Body of pancreas (tissue), 4 donors: Measurements from ENCODE around the gene PCGF1. TPM values are rescaled to one million over a fixed set of nuclear protein-coding genes. Genes with fewer than 3 reads are reported as not detected.

ENCODE experiments used
- ATAC-seq: fragments of 150-250 bp; one replicate; pipeline ENCODE4 v1.9.1; 2016
- DNase-seq, 4 donors: peaks; one replicate each; pipeline ENCODE4 v3.0.0-alpha.2; 2019
- H3K27ac ChIP-seq, 4 donors: fragments of 200-600 bp; sonication (generic); 1 replicate in 3 of 4; 2 replicates in 1 of 4; pipeline versions ENCODE4 v1.5.1 to v1.6.1; 2016 to 2019; ENCODE audit warnings: mild to moderate bottlenecking in 1 of 4, mixed read lengths in 1 of 4, moderate library complexity in 1 of 4
- H3K27me3 ChIP-seq, 2 donors: fragments of 200-600 bp; sonication (generic); one replicate each; pipeline ENCODE4 v1.6.0; 2016; ENCODE audit warnings: mild to moderate bottlenecking in 1 of 2
- H3K36me3 ChIP-seq, 2 donors: fragments of 200-600 bp; sonication (generic); replicated peaks in 1 of 2; 2 replicates each; pipeline ENCODE4 v1.5.1; 2016; ENCODE audit warnings: low read depth in 2 of 2; ENCODE audit not compliant: insufficient read depth in 1 of 2
- H3K4me1 ChIP-seq: fragments of 200-600 bp; sonication (generic); one replicate; pipeline ENCODE4 v1.6.0; 2016
- H3K4me3 ChIP-seq, 2 donors: fragments of 200-600 bp; sonication (generic); 1 replicate in 1 of 2; 2 replicates in 1 of 2; pipeline ENCODE4 v1.5.1; 2016 to 2019
- H3K9me3 ChIP-seq, 3 donors: fragments of 200-600 bp; sonication (generic); 1 replicate in 2 of 3; 2 replicates in 1 of 3; pipeline ENCODE4 v1.5.1; 2016
- POLR2A ChIP-seq, 3 donors: fragments of 450-650 bp; IDR thresholded peaks; one replicate each; pipeline ENCODE4 v1.6.1; 2016; ENCODE audit warnings: antibody characterized with exemption in 3 of 3, mild to moderate bottlenecking in 2 of 3
- WGBS, 2 donors: methylation state at CpG; one replicate each; pipeline ENCODE4 v1.1.5; 2017; 5-methylcytosine and 5-hydroxymethylcytosine counted together
- intact Hi-C: fragments of 100-400 bp; cut with DNase I; formaldehyde crosslinking; loops from one replicate; pipeline ENCODE4 v1.15.1; 2023
- total RNA-seq, 2 donors: library from RNA; depleted of rRNA; stranded (reverse); fragments of >200 nt; gene quantifications; one replicate each; pipeline ENCODE4 v1.1.0, GENCODE V29; 2016
- TF ChIP-seq, protein P1 (sequence below), 7 experiments: fragments of 450-650 bp in 4 of 7; fragments of 200-600 bp in 3 of 7; sonication (generic) in 3 of 7; IDR thresholded peaks; one replicate each; pipeline ENCODE4 v1.5.1; 2016 to 2019; ENCODE audit warnings: antibody characterized with exemption in 7 of 7

Gene PCGF1
- total RNA-seq, 2 donors from 2014 or later, result 16.5 to 22.3 TPM

DNA sequence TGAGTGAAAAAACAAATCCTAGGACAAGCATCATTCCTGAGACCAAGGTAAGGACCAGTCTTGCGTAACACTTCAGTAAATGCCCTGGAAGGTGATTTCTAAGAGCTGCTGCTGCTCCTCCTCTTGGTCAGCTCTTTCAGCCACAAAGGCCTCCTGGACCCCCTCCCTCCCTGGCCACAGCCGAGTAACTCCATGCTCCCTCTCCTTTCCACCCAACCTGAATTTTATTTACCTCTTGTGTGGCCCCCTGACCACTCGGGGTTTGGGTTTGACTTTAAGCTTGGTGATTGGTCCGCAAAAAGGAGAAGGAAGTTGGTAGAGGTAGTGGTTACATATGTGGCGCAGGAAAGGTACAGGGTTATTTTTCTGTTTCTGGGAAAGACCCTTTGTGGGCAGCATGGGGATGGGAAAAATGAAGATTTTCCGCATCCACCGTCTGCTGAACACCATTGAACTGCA, 31.4 kb upstream of the PCGF1 start:
- ATAC-seq, result no peak
- WGBS, 2 donors, result 48 to 53% methylated on average over 7 of the region's 7 CpGs
- H3K27me3 ChIP-seq, result no peaks in the 10 kb centered on the region

DNA sequence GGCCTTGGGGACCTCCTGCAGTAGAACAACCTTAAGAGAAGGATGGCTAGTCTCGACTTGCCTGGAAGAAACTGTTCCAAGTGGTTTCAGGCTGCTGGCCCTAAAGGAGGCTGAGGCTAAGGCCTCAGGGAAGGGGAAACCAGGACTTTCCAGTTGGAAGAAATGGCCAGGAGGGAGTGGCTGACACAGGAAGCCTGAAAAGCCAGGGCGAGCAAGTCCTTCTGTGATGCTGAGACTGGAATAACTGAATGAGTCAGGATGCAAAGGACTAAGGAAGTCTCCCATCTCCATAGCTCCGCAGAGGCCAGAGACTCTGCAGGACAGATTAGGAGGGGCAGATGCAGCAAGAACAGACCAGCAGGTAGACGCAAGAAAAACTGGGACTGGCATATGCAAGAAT, 29.6 kb upstream of the PCGF1 start:
- Histone ChIP-seq H3K4me3 (no peak overlapping the region), H3K27ac (no peak overlapping the region), H3K27me3 (no peaks in the 10 kb centered on the region), H3K36me3 (no peaks in the 10 kb centered on the region), H3K4me1 (no peaks in the 10 kb centered on the region), H3K9me3 (no peaks in the 10 kb centered on the region)
- intact Hi-C loops, result no loop called here
- DNase-seq (no peak), ATAC-seq (no peak)
- 38 to 48% methylated on average over 4 of the region's 4 CpGs for WGBS, 2 donors
- no peak for TF ChIP-seq POLR2A (IDR thresholded peaks at IDR 0.05)
- TF ChIP-seq, protein P1, sequence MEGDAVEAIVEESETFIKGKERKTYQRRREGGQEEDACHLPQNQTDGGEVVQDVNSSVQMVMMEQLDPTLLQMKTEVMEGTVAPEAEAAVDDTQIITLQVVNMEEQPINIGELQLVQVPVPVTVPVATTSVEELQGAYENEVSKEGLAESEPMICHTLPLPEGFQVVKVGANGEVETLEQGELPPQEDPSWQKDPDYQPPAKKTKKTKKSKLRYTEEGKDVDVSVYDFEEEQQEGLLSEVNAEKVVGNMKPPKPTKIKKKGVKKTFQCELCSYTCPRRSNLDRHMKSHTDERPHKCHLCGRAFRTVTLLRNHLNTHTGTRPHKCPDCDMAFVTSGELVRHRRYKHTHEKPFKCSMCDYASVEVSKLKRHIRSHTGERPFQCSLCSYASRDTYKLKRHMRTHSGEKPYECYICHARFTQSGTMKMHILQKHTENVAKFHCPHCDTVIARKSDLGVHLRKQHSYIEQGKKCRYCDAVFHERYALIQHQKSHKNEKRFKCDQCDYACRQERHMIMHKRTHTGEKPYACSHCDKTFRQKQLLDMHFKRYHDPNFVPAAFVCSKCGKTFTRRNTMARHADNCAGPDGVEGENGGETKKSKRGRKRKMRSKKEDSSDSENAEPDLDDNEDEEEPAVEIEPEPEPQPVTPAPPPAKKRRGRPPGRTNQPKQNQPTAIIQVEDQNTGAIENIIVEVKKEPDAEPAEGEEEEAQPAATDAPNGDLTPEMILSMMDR (IDR thresholded peaks at IDR 0.05), result no peak

More for the DNA sequence above, 31.4 kb upstream of the PCGF1 start:
- Histone ChIP-seq H3K9me3 (no peaks in the 10 kb centered on the region), H3K27ac (no peak overlapping the region), H3K4me1 (no peaks in the 10 kb centered on the region), H3K36me3 (no peaks in the 10 kb centered on the region), H3K4me3 (no peak overlapping the region)
- intact Hi-C loops, result no loop called here
- TF ChIP-seq, protein P1 (IDR thresholded peaks at IDR 0.05), result no peak
- no peak for TF ChIP-seq POLR2A (IDR thresholded peaks at IDR 0.05)
- DNase-seq, result no peak

DNA sequence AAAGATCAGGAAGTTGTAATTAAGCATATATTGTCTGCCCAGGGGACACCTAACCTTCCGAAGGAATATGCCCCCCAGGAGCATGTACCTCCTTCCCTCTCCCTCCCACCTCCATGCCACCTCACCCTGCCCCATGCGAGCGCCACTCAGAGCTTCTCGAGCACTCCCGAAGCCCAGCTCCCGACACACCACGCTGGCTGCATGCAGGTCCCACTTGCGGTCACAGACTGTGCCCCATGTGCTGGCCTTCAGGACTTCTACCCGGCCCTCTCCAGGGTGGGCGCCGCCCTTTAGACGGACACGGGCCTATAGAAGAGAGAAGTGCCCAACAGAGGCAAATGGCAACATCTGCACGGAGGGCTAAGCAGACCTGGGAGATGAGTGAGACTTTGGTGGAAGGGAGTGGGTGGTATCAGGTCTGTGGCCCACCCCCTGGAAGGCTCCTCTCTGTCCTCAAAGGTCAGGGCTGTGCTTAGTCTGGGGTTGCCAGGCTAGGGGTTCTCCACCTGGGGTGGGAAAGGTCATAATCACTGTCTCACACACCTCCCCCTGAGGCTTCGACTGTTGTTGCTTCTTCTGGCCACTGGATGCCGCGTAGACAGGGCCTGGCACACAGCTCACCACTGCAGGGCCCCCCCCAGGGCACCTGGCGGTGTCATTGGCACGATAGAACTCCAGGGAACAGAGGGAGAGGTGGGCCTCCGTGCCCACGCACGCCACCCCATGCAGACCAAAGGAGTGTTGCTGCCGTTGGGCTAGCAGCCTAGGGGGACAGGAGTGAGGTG, 28.9 kb upstream of the PCGF1 start:
- WGBS, 2 donors, result 72 to 73% methylated on average over 21 to 23 of the region's 23 CpGs
- Histone ChIP-seq H3K9me3 (no peaks in the 10 kb centered on the region), H3K27ac (no peak overlapping the region), H3K36me3 (no peaks in the 10 kb centered on the region), H3K4me3 (no peak overlapping the region), H3K27me3 (no peaks in the 10 kb centered on the region), H3K4me1 (peaks cover under 1% of the 10 kb centered on the region)
- intact Hi-C loops, result no loop called here
- DNase-seq, result no peak
- ATAC-seq, result no peak
- TF ChIP-seq, protein P1 (IDR thresholded peaks at IDR 0.05), result no peak
- no peak for TF ChIP-seq POLR2A (IDR thresholded peaks at IDR 0.05)

DNA sequence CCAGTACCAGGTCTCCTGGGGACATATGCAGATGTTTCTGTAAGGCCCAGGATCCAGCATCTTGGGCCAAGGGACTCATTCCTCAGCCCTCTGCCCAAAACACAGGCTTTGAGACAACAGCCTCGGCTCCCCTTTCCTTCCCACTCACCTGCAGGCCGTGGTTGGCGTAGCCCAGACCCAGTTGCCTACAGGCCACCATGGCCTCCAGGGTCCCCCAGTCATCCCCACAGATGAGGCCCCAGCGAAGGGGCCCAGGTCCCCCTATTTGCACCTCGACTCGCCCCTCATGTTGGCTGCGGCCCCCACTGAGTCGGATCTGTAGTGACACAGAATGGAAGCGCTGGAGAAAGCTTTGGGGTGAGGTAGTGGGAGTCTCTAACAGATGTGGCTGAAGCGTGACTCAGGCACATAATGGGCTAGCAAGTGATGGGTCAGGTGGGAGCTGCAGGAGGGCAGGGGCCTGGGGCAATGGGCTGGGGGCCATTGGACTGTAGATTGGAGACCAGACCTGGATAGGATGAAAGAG, 28.0 kb upstream of the PCGF1 start:
- H3K9me3 ChIP-seq, result no peaks in the 10 kb centered on the region
- no peaks in the 10 kb centered on the region for H3K27me3 ChIP-seq
- 73 to 74% methylated on average over 6 to 10 of the region's 10 CpGs for WGBS, 2 donors
- TF ChIP-seq POLR2A (IDR thresholded peaks at IDR 0.05), result no peak
- TF ChIP-seq, protein P1 (IDR thresholded peaks at IDR 0.05), result no peak
- no peak overlapping the region for H3K27ac ChIP-seq
- peaks cover 9% of the 10 kb centered on the region for H3K4me1 ChIP-seq
- intact Hi-C loops, result no loop called here
- no peak overlapping the region for H3K4me3 ChIP-seq
- no peak for DNase-seq
- no peak for ATAC-seq
- H3K36me3 ChIP-seq, result no peaks in the 10 kb centered on the region
